GM19193 (cell line): ENCODE measurements around the gene TPRA1.

Experiments
- POLR2A ChIP-seq: IDR thresholded peaks from 4 replicates; pipeline ENCODE4 v1.6.1; 2011; ENCODE audit not compliant: insufficient read depth, insufficient read length; ENCODE audit errors: extremely low read depth

Gene TPRA1

GRCh38 chr3:127542441-127542952 lies 48.0 kb downstream of the TPRA1 start:
- TF ChIP-seq POLR2A = no peak

GRCh38 chr3:127541320-127541719 lies 49.2 kb downstream of the TPRA1 start:
- TF ChIP-seq POLR2A = no peak

GRCh38 chr3:127539366-127540060 lies 51.0 kb downstream of the TPRA1 start:
- TF ChIP-seq POLR2A = no peak

- TF ChIP-seq POLR2A = no peak
Observed at GRCh38 chr3:127538569-127538968, 52.0 kb downstream of the TPRA1 start.

GRCh38 chr3:127536830-127537812 lies 53.4 kb downstream of the TPRA1 start:
- TF ChIP-seq POLR2A = no peak

- no peak for TF ChIP-seq POLR2A
Observed at GRCh38 chr3:127535901-127536829, 54.4 kb downstream of the TPRA1 start.

- no peak for TF ChIP-seq POLR2A
Observed at GRCh38 chr3:127535106-127535785, 55.3 kb downstream of the TPRA1 start.

GRCh38 chr3:127534564-127534963 lies 56.0 kb downstream of the TPRA1 start:
- no peak for TF ChIP-seq POLR2A

GRCh38 chr3:127534161-127534451 lies 56.4 kb downstream of the TPRA1 start:
- TF ChIP-seq POLR2A = no peak

- no peak for TF ChIP-seq POLR2A
Observed at GRCh38 chr3:127532561-127533203, 57.9 kb downstream of the TPRA1 start.

GRCh38 chr3:127531821-127532220 lies 58.7 kb downstream of the TPRA1 start:
- TF ChIP-seq POLR2A = no peak

- TF ChIP-seq POLR2A = no peak
Observed at GRCh38 chr3:127529346-127530188, 61.0 kb downstream of the TPRA1 start.

- TF ChIP-seq POLR2A = no peak
Observed at GRCh38 chr3:127525373-127525772, 65.2 kb downstream of the TPRA1 start.
